Measurements from ENCODE around the gene GZMM.

GZMM gene

DNA sequence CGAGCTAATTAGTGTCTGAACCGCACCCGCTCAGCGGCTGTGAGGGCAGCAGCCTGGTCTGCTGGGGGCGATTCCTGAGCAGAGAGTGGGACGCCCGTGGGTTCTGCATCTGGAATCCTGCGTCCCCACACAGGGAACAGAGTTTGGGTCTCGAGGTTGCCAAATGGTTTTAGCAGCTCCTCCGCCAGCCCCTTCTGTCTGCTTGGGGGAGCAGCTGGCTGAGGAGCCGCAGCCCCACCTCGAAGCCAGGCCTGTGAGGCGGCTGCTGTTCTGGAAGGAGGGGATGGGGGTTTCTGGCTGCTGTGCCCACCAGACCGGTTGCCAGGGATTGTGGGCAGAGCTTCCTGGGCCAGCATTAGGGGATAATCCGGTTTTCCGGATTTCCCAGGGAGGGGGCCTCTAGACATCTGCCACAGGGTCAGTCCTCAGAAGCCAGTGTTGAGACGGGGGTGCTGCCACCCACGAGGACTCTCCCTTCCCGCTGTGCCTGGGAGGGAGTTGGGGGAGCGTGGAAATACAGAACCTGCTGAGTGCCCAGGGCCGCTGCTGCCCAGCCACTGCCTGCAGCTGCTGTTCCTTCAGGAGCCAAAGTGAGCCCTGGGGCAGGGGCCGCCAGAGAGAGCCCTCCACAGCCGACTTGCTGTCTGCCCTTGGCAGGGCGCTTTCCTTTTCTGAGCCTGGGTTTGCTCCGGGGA lies 10.3 kb upstream of the GZMM start:
- DNase-seq (ENCODE audit: low read depth in 4 of 4, low spot score in 1 of 4), result no peak

- DNase-seq (ENCODE audit: low read depth in 4 of 4, low spot score in 1 of 4), result no peak
Measured at GRCh38 chr19:534088-534487, 9.8 kb upstream of the GZMM start.

- no peak for DNase-seq (ENCODE audit: low read depth in 4 of 4, low spot score in 1 of 4)
Measured at GRCh38 chr19:535017-535835, 8.6 kb upstream of the GZMM start.

GRCh38 chr19:536031-536880 lies 7.6 kb upstream of the GZMM start:
- DNase-seq (ENCODE audit: low read depth in 4 of 4, low spot score in 1 of 4), result no peak

DNA sequence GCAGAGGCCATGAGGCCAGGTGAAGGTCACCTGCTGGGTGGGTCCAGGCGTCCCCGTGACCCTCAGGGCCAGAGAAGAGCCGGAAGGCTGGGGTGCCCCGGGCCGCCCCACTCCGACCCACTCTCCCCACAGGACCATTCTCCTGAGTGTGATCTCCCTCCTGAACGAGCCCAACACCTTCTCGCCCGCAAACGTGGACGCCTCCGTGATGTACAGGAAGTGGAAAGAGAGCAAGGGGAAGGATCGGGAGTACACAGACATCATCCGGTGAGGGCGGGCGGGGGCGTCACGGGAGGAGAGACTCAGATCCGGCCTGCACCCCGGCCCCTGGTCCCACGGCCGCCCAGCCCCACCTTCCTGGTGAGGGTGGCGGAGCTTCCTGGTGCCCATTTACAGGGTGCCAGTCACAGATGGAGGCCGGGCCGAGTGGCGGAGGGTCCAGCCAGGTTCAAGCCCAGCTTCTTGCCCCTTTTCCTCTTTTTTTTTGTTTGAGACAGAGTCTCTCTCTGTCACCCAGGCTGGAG lies 6.9 kb upstream of the GZMM start:
- DNase-seq (ENCODE audit: low read depth in 4 of 4, low spot score in 1 of 4), result no peak

GRCh38 chr19:538641-539428 lies 5.0 kb upstream of the GZMM start:
- DNase-seq (ENCODE audit: low read depth in 4 of 4, low spot score in 1 of 4), result no peak

GRCh38 chr19:539429-540030 lies 4.3 kb upstream of the GZMM start:
- DNase-seq (ENCODE audit: low read depth in 4 of 4, low spot score in 1 of 4), result no peak

DNA sequence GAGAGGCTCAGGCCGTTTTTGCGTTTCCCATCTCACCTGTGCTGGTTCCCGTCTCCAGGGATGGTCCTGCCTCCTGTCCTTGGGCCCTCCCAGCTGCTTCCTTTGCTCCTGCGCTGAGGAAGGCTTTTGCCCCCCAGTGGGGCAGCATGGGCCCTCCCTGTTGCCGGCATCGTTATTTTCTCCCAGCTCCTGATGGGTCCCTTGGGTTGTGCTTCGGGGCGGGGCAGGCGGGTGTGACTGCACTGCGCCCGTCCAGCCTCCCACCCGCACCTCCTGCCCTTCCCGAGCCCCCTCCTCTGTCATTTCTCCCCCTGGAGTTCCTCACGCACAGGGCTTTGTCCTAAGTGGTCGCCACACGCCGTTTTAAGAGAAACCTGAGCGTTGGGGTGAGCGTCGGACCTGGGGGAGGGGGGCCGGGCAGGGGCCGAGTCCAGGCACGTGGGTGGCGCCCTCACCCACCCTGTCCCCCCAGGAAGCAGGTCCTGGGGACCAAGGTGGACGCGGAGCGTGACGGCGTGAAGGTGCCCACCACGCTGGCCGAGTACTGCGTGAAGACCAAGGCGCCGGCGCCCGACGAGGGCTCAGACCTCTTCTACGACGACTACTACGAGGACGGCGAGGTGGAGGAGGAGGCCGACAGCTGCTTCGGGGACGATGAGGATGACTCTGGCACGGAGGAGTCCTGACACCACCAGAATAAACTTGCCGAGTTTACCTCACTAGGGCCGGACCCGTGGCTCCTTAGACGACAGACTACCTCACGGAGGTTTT lies 2.8 kb upstream of the GZMM start:
- no peak for DNase-seq (ENCODE audit: low read depth in 4 of 4, low spot score in 1 of 4)

DNA sequence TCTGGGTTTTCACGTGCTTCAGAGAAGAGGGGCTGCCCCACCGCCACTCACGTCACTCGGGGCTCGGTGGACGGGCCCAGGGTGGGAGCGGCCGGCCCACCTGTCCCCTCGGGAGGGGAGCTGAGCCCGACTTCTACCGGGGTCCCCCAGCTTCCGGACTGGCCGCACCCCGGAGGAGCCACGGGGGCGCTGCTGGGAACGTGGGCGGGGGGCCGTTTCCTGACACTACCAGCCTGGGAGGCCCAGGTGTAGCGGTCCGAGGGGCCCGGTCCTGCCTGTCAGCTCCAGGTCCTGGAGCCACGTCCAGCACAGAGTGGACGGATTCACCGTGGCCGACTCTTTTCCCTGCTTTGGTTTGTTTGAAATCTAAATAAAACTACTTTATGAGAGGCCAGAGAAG lies 2.2 kb upstream of the GZMM start:
- no peak for DNase-seq (ENCODE audit: low read depth in 4 of 4, low spot score in 1 of 4)

GRCh38 chr19:542173-542866 lies 1.5 kb upstream of the GZMM start:
- DNase-seq (ENCODE audit: low read depth in 4 of 4, low spot score in 1 of 4), result no peak

- no peak for DNase-seq (ENCODE audit: low read depth in 4 of 4, low spot score in 1 of 4)
Measured at GRCh38 chr19:547117-547516, 3.3 kb downstream of the GZMM start.

- DNase-seq (ENCODE audit: low read depth in 4 of 4, low spot score in 1 of 4), result no peak
Measured at GRCh38 chr19:547836-548720, 4.2 kb downstream of the GZMM start.

- no peak for DNase-seq (ENCODE audit: low read depth in 4 of 4, low spot score in 1 of 4)
Measured at GRCh38 chr19:548886-549830, 5.3 kb downstream of the GZMM start.

DNA sequence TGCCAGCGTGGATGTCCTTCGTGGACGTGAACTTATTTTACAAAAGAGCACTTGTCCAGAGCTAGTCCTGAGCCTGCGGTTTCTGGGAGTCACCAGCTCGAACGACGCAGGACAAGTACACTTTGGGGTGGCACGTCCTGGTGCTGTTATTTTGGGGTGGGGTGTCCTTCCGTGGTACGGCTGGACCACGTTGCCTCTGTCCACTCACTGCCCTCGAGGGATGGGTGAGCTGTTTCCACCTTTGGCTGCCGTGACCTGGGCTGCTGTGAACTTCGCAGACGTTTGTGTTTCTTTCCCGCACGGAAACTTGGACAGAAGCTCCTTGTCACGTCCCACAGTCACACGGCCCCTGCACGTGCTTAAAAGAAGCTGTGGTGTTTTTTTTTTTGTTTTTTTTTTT lies 11.0 kb downstream of the GZMM start:
- DNase-seq (ENCODE audit: low read depth in 4 of 4, low spot score in 1 of 4), result no peak

- no peak for DNase-seq (ENCODE audit: low read depth in 4 of 4, low spot score in 1 of 4)
Measured at GRCh38 chr19:555474-555808, 11.6 kb downstream of the GZMM start.

- DNase-seq (ENCODE audit: low read depth in 4 of 4, low spot score in 1 of 4), result no peak
Measured at GRCh38 chr19:556611-557382, 12.9 kb downstream of the GZMM start.
